ENCODE data around the gene FBXO46.

The FBXO46 gene, protein sequence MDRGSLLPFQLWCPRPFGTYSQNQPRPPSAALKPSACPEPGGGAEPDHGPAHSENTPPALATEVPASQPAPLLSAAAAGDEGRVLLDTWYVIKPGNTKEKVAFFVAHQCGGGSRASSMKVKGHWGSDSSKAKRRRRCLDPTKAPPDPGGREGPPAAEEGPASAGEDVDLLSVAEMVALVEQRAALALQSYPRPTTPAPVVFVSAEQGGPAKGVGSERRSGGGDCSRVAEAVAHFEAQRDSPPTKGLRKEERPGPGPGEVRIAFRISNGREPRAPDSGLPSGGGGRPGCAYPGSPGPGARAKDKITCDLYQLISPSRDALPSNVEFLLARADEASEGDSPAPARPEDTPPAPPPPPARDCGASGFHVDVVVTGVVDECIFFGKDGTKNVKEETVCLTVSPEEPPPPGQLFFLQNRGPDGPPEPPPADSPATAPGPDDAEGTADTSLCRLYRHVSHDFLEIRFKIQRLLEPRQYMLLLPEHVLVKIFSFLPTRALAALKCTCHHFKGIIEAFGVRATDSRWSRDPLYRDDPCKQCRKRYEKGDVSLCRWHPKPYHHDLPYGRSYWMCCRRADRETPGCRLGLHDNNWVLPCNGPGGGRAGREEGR

GRCh38 chr19:45730368-45731288 is at the start of gene FBXO46:
Gene FBXO46 (minus strand): TSS chr19:45730896. CDS start chr19:45713495, 17,401 bp downstream.
- in situ Hi-C loops (cut with MboI; ENCODE audit: low sequenced_read_pairs) = no loop called here

DNA sequence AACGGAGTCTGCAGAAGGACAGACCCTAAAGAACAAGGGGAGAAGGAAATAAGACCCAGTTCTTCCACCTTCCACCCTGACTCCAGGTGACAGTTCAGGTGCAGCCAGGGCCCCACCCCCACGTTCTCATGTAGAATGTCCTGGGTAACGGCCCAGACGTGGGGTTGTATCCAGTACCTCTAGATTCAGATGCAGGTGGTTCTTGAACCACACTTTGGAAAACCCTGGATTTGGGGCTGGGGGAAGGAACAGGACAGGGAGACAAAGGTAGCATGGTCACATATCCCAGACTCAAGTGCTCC is 49.4 kb upstream of the FBXO46 start:
- in situ Hi-C loops (cut with MboI; ENCODE audit: low sequenced_read_pairs) = no loop called here

DNA sequence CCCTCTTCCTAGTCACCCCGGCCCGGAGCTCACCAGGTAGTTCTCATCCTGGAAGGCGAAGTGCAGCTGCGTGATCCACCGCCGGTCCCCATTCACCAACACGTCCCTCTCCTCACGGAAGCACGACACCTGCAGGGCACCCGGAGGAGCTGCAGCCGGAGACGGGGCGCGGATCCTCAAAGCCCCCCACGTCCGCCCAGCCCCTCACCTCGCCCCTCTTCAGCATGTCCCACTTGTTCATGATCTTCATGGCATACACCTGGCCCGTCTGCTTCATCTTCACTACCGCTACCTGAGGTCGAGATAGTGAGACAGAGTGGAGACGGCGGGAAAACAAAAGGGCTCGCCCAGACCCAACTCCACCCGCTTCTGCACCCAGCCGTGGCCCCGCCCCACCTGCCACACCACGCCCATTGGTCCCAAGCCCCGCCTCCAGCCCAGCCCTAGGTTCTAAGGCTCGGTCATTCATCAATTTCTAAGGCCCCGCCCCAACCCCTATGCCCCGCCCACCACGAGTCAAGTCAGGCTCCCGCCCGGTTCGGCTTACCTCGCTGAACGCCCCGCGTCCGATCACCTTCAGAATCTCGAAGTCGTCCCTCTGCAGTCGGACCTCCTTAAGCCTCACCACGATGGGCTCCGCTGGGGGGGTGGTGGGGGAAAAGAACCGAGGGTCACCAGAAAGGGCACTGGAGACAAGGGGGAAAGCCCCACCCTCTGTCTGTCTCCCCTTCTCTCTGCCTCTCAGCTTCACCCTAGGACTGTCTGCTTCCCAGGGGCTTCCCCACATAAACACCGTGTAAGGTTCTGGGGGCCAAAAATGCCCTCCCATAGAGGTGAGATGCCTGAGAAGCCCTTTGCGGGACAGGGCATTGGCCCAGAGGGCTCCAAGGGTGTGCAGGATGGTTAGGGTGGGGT is 48.8 kb upstream of the FBXO46 start:
- in situ Hi-C loops (cut with MboI; ENCODE audit: low sequenced_read_pairs) = no loop called here

- in situ Hi-C loops (cut with MboI; ENCODE audit: low sequenced_read_pairs) = no loop called here
Measured at GRCh38 chr19:45778010-45778661, 47.4 kb upstream of the FBXO46 start.

GRCh38 chr19:45777395-45777961 is 46.8 kb upstream of the FBXO46 start:
- in situ Hi-C loops (cut with MboI; ENCODE audit: low sequenced_read_pairs) = no loop called here

- in situ Hi-C loops (cut with MboI; ENCODE audit: low sequenced_read_pairs) = no loop called here
Measured at GRCh38 chr19:45774765-45775164, 44.1 kb upstream of the FBXO46 start.

GRCh38 chr19:45773384-45773783 is 42.7 kb upstream of the FBXO46 start:
- in situ Hi-C loops (cut with MboI; ENCODE audit: low sequenced_read_pairs) = no loop called here

DNA sequence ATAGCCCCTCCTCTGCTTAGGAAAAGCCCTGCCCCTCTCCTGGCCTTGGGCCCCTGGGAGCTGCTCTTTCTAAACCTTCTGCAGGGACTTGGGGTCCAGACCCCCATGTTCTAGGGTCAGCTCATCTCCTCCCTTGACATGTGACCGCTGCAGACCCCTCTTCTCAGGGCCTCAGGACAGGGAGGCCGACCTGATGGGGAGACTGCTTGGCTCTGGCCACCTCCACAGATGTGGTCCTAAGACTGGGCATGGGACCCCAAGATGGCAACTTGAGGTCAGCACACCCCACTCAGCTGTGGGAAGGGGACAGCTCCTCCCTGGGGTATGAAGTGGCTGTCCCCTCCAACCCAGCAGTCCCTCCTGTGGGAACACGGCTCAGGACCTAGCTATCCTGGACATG is 42.2 kb upstream of the FBXO46 start:
- in situ Hi-C loops (cut with MboI; ENCODE audit: low sequenced_read_pairs) = no loop called here

DNA sequence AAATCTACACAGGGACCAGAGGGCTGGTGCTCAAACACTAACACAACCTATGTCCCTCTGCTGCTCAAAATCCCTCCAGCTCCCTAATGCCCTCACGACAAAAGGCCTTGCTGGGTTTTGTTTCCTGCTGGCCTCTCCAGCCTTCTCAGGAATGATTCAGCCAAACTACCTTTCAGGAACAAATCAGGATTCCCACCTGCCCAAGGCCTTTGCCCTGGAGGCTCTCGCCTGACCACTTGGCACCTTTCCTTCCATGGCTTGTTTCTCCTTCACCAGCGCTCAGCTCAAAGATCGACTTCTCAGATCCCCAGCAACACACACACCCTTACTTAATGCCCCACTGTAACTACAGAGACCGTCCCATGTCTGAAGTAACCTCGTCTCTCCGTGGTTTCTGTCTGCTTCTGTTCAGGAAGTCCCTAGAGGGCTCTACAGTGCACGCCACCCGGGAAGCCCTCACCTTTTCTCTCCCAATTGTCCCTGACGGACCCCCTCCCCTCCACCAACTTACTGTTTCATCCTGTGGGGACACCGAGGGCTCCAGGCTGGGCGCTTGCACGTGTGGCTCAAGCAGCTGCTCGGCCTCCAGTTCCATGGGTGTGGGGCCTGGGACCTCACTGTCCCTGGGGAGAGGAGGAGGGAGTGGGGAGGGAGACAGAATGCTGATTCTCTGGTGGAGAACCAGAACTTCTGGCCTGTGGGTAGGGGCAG is 41.6 kb upstream of the FBXO46 start:
- in situ Hi-C loops (cut with MboI; ENCODE audit: low sequenced_read_pairs) = no loop called here

DNA sequence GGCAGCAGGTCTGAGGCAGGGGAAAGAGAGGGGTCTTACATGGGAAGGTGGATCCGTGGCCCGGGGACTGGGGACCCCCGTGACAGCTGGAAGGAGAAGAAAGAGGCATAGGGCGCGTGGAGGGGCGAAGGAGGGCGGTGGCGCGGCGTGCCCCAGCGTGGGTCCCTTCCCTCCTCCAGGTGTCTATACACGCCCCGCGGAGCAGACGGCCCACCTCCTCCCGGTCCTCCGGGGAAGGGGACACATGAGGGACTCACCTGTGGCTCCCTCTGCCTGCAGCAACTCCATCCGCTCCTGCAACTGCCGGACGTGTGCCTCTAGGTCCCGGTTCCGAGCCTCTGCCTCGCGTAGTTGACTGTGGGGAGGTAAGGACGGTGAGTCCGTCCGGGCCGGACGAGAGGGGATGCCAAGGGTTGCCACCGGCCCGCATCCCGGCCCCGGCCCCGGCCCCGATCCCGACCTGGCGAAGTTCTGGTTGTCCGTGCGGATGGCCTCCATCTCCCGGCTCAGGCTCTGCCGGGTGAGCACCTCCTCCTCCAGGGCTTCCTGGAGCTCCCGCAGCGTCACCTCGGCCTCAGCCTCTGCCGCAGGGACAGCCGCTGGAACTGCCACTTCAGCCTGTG is 40.7 kb upstream of the FBXO46 start:
- in situ Hi-C loops (cut with MboI; ENCODE audit: low sequenced_read_pairs) = no loop called here

- in situ Hi-C loops (cut with MboI; ENCODE audit: low sequenced_read_pairs) = no loop called here
Measured at GRCh38 chr19:45770192-45771101, 39.8 kb upstream of the FBXO46 start.

DNA sequence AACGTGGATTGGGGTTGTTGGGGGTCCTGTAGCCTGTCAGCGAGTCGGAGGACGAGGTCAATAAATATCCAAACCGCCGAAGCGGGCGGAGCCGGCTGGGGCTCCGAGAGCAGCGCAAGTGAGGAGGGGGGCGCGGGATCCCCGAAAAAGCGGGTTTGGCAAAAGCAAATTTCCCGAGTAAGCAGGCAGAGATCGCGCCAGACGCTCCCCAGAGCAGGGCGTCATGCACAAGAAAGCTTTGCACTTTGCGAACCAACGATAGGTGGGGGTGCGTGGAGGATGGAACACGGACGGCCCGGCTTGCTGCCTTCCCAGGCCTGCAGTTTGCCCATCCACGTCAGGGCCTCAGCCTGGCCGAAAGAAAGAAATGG is 39.1 kb upstream of the FBXO46 start:
- in situ Hi-C loops (cut with MboI; ENCODE audit: low sequenced_read_pairs) = no loop called here

GRCh38 chr19:45768984-45769782 is 38.5 kb upstream of the FBXO46 start, which contains the start of gene SIX5:
Gene SIX5 (minus strand): TSS chr19:45769252. CDS start chr19:45768844, 408 bp downstream.
- in situ Hi-C loops (cut with MboI; ENCODE audit: low sequenced_read_pairs) = no loop called here

- in situ Hi-C loops (cut with MboI; ENCODE audit: low sequenced_read_pairs) = no loop called here
Measured at GRCh38 chr19:45768655-45768983, 37.9 kb upstream of the FBXO46 start.

GRCh38 chr19:45767881-45768654 is 37.4 kb upstream of the FBXO46 start:
- in situ Hi-C loops (cut with MboI; ENCODE audit: low sequenced_read_pairs) = no loop called here

DNA sequence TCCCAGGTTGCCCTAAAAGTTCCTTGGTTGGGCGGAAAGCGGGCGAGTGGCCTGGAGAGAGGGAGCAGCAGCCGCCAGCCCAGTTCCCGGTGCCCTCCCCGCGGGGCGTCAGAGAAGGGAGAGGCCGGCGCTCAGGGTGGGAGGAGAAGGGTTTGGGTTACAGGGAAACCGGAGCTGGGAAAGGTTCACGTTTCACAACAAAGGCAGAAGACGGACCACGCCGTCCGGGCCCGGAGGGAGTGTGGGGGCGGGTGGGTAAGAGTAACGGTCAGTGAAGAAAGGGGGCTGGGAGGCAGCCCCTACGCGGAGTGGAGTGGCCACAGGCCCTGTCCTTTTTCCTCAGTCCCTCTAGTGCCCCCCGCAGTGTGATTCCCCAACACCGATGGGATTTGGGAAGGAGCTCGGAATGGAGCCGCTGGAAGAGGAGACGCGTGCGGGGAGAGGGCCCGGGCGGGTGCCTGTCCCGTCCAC is 36.7 kb upstream of the FBXO46 start:
- in situ Hi-C loops (cut with MboI; ENCODE audit: low sequenced_read_pairs) = no loop called here
